NCI-H2029 treated with DMSO at 0.1 percent for 48 hours (cell line): Measurements from ENCODE around the gene KDM2B.
"Not testable (repeated sequence)": the region's sequence is repeated elsewhere in the genome, so short reads cannot be mapped to it uniquely, and the experiment has no call there.

ENCODE experiments used
- DNase-seq: peaks from one replicate; lab custom pipeline; 2025; lab: John Stamatoyannopoulos, UW

The KDM2B gene

DNA sequence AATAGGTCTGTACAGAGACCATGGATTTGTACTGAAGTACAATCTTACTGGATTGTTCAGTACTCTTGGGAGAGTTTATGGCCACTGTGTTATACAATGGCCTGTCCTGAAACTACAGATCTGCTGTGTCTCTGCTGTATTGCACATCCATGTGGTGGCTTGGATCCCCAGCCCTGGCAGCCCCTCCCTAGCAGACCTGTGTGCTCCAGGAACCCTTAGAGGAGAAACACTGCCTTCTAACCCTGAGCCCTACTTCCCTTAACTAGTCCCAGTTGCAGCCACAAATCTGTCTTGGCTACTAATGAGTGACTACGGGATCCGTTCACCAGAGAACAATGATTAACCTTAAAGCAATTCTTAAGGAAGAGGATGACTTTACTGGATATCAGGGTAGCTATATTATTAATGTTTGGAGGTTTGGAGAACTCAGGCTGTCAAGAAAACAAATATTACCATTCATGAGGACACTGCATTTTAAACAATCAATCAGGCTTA, 153.2 kb downstream of the KDM2B start:
- no peak for DNase-seq

DNA sequence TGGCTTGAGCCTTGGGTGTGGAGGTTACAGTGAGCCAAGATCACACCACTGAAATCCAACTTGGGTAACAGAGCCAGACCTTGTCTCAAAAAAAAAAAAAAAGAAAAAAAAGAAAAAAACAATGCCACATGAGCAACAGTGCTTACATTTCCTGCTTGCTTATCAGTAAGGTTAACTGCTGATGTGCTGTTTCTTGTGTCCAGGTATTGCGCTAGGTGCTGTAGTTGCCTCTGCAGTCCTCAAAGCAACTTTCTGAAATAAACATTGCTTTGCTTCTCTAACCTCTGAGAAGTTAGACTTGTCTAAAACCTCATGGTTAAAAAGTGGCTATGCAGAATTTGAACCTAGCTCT, 156.2 kb downstream of the KDM2B start:
- DNase-seq: no peak

DNA sequence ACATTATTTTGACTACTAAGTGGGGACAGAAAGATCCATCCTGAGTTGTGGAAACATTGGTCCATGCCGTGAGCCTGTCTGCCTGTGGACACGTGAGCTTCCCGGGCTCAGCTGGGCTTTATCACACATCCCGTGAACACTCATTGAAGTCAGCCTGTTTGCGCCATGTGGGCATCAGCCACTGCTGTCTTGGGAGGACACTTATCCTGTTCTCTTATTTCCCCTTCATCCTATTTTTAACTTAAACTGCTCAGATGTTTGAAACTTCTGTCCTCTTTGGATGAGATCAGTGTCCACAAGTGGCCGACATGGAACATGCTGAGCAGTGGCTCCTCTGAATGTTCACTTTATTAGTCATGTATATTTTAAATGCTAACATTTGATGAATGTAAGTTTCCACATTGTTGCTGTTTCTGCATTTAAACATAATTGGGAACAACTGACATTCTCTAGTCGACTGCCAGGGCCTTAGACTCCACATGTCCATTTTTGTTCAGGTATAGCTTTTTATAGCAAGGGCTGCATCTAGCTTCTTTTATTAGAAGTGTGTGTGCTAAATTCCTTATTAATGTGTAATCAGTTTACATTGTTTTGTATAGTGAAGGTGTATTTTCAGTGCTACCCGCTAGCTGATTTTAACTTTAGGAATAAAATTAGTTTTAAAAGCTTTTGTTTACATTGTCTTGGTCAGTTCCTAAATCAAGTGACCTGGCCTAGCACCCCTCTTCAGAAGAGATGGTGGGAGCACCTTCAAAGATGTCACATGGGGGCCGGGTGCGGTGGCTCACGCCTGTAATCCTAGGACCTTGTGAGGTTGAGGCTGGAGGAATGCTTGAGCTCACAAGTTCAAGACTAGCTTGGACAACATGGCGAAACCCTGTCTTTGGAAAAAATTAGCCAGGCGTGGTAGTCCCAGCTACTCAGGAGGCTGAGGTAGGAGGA, 156.9 kb downstream of the KDM2B start:
- no peak for DNase-seq

DNA sequence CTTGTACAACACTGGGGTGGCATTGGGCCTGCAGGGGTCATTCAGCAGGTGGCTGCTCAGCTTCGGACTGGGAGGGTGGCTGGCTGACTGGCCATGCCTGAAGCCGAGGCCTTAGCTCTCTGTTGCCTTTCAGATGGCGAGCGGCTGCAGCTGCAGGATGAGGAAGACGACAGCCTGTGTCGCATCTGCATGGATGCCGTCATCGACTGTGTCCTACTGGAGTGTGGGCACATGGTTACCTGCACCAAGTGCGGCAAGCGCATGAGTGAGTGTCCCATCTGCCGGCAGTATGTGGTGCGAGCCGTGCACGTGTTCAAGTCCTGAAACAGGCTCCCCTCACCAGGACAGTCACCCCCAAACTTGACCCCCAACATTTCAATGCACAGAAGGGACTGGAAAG, 157.6 kb downstream of the KDM2B start:
- DNase-seq: no peak

DNA sequence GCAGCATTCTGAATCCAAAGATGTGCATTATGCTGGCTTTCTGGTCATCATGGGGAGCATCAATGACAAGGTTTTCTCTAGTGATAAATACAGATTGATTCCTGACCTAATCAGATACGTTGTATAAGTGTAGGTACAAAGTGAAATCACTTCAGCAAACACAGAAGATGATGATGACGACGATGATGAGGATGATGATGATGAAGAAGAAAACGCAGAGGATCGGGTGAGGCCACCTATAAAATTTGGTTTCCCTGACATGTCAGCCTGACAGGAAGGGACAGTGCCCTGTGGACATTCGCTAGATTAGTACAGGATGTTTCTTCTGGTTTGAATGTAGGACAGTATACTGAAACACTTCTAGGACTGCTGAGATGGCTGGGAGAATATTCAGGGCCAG, 160.7 kb downstream of the KDM2B start:
- no peak for DNase-seq

DNA sequence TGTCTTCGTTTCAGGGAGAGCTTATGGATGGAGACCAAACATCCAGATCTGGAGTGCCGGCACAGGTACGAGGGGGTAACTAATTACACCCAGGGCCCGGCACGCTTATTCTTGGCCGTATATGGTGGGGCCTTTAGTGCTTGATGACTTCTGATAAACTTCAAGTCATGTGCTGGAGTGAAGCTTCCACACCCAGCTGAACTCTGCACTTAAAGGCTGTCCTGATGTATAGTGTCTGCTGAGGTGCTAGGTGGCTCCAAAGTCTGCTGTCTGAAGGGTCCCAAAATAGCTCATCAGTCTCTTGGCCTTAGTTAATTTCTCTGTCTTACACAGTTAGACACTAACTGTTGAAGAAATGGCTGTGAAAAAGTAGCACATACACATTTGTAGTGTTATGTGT, 163.0 kb downstream of the KDM2B start:
- DNase-seq: no peak

DNA sequence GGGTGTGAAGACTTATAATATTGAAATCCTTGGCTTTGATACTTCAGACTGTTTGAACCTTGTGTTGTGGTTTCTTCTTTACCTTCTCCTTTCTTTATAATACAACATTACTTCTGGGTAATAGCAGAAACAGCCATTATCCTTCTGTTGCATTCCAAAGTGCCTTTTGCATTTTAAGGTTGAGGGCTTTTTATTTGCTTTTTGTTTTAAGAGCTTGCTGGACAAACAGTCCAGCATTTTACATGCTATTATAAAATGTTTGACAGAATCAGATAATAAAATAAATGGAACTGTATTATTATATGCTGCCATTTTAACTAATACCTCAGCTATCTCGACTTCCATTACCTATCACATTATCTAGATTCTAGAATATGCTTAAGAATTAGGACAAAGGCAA, 166.9 kb downstream of the KDM2B start:
- no peak for DNase-seq

DNA sequence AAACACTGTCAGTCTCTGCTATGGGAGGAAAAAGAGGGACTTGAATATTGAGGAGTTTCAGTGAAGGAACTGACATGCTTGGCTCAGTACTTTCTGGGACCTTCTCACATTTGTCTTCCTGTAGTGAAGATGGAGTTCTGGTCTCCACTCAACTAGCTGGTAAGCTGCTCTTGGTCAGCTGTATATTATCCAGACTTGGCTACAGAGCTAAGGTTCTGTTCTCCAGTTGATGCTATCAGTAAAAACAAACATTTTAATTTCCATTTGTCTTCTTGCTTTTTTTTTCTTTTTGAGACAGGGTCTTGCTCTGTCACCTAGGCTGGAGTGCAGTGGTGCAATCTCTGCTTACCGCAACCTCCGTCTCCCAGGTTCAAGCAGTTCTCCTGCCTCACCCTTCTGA, 175.6 kb downstream of the KDM2B start:
- DNase-seq: no peak

DNA sequence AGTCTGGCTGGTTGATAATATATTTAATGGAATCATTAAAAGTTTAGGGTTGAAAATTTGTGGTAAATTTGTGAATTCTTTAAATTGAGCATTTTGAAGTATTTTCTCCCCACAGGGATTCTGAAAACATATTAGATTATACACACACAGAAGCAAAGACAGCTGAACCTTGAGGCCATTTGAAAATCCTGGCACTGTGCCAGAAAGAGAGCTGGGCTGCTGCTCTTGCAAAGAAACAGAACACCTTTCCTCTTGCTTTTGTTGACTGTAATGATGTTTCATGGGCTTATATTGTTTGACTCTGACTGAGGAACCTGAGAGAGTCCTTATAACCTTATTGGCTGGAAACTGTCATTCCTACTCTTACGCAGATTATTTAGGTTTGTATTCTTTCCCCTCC, 176.1 kb downstream of the KDM2B start:
- peak; percentile 81 for DNase-seq

DNA sequence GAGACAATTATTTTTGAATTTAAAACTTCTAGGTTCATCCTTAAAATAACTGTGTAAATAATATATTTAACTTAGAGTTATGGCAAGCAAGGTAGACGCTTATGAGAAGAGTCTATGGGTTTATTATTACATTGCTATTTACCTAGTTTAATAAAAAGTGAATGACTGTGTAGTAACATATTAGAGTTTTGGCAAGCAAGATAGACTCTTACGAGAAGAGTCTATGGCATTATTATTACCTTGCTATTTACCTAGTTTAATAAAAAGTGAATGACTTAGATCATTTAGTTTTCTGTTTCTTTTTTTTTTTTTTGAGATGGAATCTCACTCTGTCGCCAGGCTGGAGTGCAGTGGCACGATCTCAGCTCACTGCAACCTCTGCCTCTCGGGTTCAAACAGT, 177.1 kb downstream of the KDM2B start:
- no peak for DNase-seq

DNA sequence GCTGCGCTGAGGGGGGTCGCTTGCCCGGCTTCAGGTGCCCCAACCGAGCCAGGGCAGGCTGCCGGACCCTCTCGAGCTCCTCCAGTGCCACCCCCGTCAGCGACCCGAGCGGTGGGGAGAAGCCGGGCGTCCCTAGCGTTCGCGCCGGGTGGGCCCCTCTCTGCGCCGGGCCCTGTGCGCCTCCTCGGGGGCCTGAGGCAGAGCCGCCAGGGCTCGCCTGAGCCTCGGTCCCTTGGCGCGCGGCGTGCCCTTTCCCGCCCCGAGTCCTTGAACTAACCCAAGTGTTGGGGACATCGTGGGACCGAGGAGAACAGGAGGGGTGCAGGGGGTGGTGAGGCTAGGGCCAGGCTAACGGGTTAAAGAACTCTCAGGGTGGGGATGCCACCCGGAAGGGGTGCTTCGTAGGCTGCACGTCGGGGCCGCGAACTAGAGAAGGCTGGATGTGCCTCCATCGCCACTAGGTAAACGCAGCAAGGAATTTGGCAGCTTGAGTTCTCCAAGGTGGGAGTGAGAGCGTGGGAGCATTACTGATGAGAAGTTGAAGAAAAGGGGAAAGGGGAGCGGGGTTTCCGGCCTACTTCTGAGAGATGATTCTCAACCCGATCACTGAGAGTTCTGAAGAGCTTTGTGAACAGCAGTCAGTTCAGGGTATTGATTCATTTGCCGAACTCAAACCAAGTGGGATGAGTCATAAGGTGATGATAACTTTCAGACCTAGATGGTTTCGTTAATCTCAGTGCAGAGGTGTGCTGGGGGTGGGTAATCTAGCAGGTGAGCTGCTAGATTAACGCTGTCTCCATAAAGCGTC, 180.3 kb downstream of the KDM2B start:
- DNase-seq: no peak

DNA sequence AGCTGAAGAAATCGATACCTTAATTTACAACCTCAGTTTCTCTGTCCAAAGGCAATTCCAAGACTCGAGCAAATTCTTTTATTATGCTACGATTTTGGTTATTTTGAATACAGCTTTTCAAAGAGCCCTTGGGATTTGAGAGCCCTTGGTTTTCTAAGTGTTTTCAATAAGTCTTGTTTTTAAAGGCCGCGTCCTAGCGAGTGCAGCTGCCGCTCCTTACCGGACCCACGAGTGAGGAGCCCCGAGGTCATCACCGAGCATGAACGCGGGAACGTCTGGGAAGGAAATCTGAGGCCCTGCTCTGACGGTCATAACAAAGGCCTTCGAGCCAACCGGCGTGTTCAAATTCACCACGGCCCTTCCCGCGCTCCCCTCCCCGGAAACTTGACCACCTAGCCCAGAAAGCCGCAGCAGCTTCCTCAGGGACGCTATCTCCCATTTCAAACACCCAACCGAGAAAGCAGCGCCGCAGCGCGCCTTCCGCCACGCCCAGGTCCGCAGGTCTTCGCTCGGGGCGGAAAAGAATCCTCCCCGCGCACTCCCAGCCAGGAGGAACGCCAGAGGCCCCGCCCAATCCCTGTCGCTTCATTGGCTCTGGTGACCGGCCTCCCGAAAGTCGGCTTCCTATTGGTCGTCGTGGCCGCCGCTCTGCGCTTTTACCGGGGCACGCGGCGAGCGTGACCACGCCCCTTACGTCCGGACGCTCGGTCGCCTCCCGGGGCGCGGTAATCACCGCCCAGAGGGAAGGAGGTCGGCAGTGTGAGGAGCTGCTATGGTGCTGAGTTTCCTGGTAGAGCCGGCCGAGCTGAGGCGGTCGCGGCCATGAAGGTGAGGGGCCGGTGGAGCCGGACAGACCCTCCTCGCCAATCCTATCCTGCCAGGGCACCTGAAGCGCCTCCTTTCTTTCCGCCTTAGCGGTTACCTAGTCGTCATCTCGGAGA, 181.2 kb downstream of the KDM2B start, which contains the start of gene RNF34:
Gene RNF34 (plus strand): TSS at position 728 of the 941 bp plus-strand sequence. CDS start 95 bp downstream, at position 823.
- DNase-seq: peak; percentile 91

DNA sequence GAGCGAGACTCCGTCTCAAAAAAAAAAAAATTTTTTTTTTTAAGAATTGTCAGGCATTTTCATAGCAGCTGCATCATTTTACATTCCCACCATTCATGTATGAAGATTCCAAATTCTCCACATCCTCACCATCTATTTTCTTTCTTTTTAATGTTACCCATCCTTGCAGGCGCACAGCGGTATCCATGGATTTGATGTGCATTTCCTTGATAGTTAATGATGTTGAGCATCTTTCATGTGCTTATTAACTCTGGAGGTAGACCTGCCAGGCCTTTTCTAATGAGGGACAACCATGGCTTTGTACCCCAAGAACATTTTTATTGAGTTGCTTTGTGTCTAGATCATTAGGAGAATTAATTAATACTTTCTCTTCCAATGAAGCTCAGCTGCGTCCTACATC, 182.5 kb downstream of the KDM2B start:
- no peak for DNase-seq

DNA sequence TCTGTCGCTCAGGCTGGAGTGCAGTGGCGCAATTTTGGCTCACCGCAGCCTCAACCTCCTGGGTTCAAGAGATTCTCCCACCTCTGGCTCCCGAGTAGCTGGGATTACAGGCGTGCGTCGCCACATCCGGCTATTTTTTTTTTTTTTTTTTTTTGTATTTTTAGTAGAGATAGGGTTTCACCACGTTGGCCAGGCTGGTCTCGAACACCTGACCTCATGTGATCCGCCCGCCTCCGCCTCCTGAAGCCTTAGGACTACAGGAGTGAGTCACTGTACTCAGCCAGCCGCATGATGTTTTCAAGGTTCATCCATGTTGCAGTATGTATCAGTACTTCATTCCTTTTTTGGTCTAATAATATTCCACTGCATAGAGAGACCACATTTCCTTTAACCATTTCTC, 183.3 kb downstream of the KDM2B start:
- DNase-seq: no peak

DNA sequence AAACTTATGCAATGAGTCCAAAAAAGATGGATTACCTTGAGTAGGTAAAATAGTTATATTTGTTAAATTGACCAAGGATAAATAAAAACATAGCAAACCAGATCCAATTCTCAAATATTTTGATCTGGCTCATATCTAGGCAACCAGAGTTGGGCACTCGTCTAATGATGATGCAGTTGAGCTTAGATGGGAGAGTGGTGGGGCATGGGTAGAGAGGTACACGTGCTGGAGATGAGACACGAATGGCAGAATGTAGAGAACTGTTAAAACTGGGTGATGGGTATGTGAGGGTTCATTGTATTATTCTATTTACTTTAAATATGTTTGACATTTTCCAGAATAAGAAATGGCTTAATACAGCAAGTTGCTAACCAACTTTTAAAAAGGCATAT, 188.5 kb downstream of the KDM2B start:
- no peak for DNase-seq

DNA sequence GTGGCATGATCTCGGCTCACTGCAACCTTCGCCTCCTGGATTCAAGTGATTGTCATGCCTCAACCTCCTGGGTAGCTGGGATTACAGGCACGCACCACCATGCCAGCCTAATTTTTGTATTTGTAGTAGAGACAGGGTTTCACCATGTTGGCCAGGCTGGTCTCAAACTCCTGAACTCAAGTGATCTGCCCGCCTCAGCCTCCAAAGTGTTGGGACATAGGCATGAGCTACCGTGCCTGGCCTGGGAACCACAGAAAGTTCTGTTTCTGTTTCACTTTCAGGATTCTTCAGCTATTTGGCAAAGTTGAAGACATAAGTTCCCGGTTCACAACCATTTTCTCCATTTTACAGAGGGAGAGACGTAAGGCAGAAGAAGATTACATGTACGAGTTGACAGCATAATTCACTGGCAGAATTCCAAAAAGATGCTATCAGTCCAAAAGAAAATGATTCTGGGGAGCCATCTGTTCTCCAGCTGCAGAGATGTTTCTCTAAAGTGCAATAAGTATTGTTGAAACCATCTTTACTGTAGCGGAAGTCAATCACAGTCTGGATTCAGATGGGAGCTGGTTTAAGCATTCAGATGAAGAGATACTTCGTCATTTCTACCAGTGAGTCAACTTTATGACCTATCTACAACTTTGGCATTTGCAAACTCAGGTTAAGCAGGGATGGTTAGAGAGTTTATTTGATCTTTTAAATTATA, 189.1 kb downstream of the KDM2B start:
- no peak for DNase-seq

DNA sequence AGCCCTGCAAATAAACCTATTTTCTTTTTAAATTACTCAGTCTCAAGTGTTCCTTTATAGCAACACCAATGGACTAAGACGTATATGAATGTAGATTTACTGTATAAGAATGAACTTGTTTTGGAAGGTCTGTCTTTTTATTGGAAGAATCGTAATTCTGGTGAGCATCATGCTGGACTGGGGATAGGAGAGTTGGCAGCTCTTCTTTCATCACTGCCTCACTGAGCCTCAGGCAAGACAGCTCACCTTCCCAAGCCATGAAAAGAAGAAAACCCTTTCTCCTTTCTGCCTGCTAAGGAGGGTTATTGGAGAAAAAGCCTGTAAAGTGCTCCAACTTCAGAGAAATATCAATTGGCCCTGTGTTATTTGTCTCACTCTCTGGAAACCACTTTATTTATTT, 190.0 kb downstream of the KDM2B start:
- DNase-seq: no peak

DNA sequence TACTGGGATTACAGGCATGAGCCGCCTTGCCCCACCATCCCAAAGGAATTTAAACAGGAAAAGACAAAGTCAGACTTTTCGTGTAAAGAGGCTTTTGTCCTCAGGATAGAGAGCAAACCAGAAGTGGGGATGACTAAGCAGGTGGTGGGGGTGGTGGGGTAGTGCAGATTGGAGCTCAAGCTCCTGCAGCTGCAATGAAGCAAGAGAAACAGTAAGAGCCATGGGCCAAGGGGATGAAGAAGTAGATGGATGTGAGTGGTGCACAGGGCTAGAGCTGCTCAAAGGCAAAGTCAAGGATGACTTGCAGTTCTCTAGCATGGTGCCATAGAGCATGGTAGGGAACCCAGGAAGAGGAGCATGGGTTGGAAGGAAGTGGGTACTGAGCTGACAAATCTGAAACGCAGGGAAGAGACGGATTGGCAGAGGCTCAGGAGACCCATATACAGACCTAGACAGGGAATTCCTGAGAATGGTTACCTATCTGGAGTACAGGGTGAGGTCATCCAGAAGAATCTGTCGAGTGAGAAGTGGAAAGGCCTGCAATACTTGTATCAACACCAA, 192.3 kb downstream of the KDM2B start:
- no peak for DNase-seq

DNA sequence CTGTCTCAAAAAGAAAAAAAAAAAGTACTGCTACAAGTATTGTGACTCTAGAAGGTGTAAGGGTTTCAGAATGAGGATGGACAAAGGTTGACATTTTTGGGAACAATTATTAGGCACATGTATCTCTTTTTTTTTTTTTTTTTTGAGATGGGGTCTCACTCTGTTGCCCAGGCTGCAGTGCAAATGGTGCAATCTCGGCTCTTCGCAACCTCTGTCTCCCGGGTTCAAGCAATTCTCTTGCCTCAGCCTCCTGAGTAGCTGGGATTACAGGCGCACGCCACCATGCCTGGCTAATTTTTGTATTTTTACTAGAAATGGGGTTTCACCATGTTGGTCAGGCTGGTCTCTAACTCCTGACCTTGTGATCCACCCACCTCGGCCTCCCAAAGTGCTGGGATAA, 195.9 kb downstream of the KDM2B start:
- not testable (repeated sequence) for DNase-seq

DNA sequence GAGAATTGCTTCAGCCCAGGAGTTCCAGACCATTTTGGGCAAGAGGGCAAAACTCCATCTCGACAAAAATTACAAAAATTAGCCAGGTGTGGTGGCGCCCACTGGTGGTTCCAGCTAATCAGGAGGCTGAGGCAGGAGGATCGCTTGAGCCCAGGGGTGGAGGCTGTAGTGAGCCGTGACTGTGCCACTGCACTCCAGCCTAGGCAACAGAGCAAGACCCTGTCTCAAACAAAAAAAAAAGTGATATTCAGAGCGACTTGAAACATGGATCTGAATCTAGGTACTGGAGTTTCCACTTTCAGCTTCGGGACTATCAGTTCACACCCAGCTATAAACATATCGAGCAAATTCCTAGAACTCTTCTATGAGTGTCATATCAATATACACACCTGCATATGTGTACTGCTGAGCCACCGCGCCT, 197.2 kb downstream of the KDM2B start:
- no peak for DNase-seq

DNA sequence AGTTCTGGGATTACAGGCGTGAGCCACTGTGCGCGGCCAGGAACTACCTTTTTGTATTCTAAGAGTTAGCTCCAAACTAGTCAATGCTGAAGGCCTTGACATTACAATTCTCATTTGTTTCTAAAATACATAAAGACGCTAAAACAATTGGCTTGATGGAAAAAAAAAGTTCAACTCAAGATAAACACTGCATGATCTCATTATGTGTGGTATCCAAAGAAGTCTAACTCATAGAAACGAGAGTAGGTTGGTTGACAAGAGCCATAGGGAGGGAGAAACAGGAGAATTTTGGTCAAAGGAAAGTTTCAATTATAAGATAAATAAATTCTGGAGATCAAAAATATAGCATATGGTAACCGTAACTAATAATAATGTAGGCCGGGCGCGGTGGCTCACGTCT, 200.9 kb downstream of the KDM2B start:
- no peak for DNase-seq
